Trophoblast cell (in vitro differentiated cells and primary cell): Measurements from ENCODE around the gene RASGRF1.
"Not testable (repeated sequence)": the region's sequence is repeated elsewhere in the genome, so short reads cannot be mapped to it uniquely, and the experiment has no call there.

Experiments
- DNase-seq, 2 donors: peaks; one replicate each; pipeline ENCODE4 v3.0.0-alpha.2; 2016
- H2AFZ ChIP-seq: 2 replicates; pipeline ENCODE4 v1.6.1; 2013; ENCODE audit warnings: low read length, moderate library complexity, mild to moderate bottlenecking; ENCODE audit not compliant: insufficient read depth, poor library complexity
- H2AK5ac ChIP-seq: 2 replicates; pipeline ENCODE4 v1.6.1; 2013; ENCODE audit warnings: mild to moderate bottlenecking, low read length
- H2BK120ac ChIP-seq: 2 replicates; pipeline ENCODE4 v1.6.1; 2013; ENCODE audit warnings: low read length, mild to moderate bottlenecking, moderate library complexity; ENCODE audit not compliant: insufficient read depth, poor library complexity
- H2BK12ac ChIP-seq: 2 replicates; pipeline ENCODE4 v1.6.1; 2013; ENCODE audit warnings: mild to moderate bottlenecking, low read length, moderate library complexity
- H2BK5ac ChIP-seq: 2 replicates; pipeline ENCODE4 v1.6.1; 2013; ENCODE audit warnings: low read length, low read depth, moderate library complexity, mild to moderate bottlenecking; ENCODE audit not compliant: poor library complexity
- H3K14ac ChIP-seq: 2 replicates; pipeline ENCODE4 v1.6.1; 2013; ENCODE audit warnings: mild to moderate bottlenecking, low read length
- H3K18ac ChIP-seq: 2 replicates; pipeline ENCODE4 v1.6.1; 2013; ENCODE audit warnings: mild to moderate bottlenecking, low read length
- H3K23ac ChIP-seq: 2 replicates; pipeline ENCODE4 v1.6.1; 2013; ENCODE audit warnings: low read length
- H3K27ac ChIP-seq: 2 replicates; pipeline ENCODE4 v1.5.1; 2013; ENCODE audit warnings: low read depth, mild to moderate bottlenecking, inconsistent platforms, low read length, moderate library complexity
- H3K27me3 ChIP-seq: 2 replicates; pipeline ENCODE4 v1.6.1; 2013; ENCODE audit warnings: inconsistent platforms, mild to moderate bottlenecking, low read length, moderate library complexity; ENCODE audit not compliant: insufficient read depth
- H3K36me3 ChIP-seq, 2 experiments: 1 replicate in 1 of 2; 2 replicates in 1 of 2; pipeline ENCODE4 v1.6.1; 2013; ENCODE audit warnings: low read length in 2 of 2, mild to moderate bottlenecking in 2 of 2, moderate library complexity in 1 of 2; ENCODE audit not compliant: insufficient read depth in 2 of 2, control insufficient read depth in 1 of 2
- H3K4ac ChIP-seq: 2 replicates; pipeline ENCODE4 v1.6.1; 2013; ENCODE audit warnings: low read depth, mild to moderate bottlenecking, low read length, moderate library complexity
- H3K4me1 ChIP-seq, 2 experiments: 1 replicate in 1 of 2; 2 replicates in 1 of 2; pipeline ENCODE4 v1.6.1; 2013; ENCODE audit warnings: low read length in 2 of 2, mild to moderate bottlenecking in 2 of 2, moderate library complexity in 1 of 2; ENCODE audit not compliant: insufficient read depth in 2 of 2, control insufficient read depth in 1 of 2
- H3K4me2 ChIP-seq: 2 replicates; pipeline ENCODE4 v1.6.1; 2013; ENCODE audit warnings: inconsistent platforms, mild to moderate bottlenecking, low read length, moderate library complexity
- H3K4me3 ChIP-seq: 2 replicates; pipeline ENCODE4 v1.5.1; 2013; ENCODE audit warnings: mild to moderate bottlenecking, low read depth, low read length, inconsistent platforms
- H3K79me1 ChIP-seq: one replicate; pipeline ENCODE4 v1.6.1; 2013; ENCODE audit warnings: low read length
- H3K79me2 ChIP-seq: 2 replicates; pipeline ENCODE4 v1.6.1; 2013; ENCODE audit warnings: low read length, mild to moderate bottlenecking; ENCODE audit not compliant: control insufficient read depth, insufficient read depth, poor library complexity
- H3K9ac ChIP-seq: 2 replicates; pipeline ENCODE4 v1.6.1; 2013; ENCODE audit warnings: mild to moderate bottlenecking, low read length
- H3K9me3 ChIP-seq: 2 replicates; pipeline ENCODE4 v1.6.1; 2013; ENCODE audit warnings: low read depth, mild to moderate bottlenecking, control low read depth, inconsistent platforms, low read length; ENCODE audit not compliant: insufficient read depth
- H4K12ac ChIP-seq: 2 replicates; pipeline ENCODE4 v1.6.1; 2013; ENCODE audit warnings: low read depth, mild to moderate bottlenecking, low read length, moderate library complexity
- H4K8ac ChIP-seq: 2 replicates; pipeline ENCODE4 v1.6.1; 2013; ENCODE audit warnings: low read depth, mild to moderate bottlenecking, low read length, moderate library complexity
- H4K91ac ChIP-seq: one replicate; pipeline ENCODE4 v1.6.1; 2013; ENCODE audit warnings: low read depth, mild to moderate bottlenecking, low read length, moderate library complexity
- WGBS: extraction: QIAGEN DNeasy Blood & Tissue Kit; methylation state at CpG from one replicate; pipeline ENCODE4 v1.1.7; 2013; ENCODE audit warnings: missing lambda C conversion rate; ENCODE audit not compliant: insufficient read length, insufficient coverage; ENCODE audit errors: extremely low coverage; 5-methylcytosine and 5-hydroxymethylcytosine counted together

RASGRF1 gene

GRCh38 chr15:78996894-78997275 is 93.7 kb downstream of the RASGRF1 start:
- peaks cover 0 to 3% of the 10 kb centered on the region in 2 experiments for H3K36me3 ChIP-seq
- H3K27ac ChIP-seq: peak overlapping the region; percentile 62
- WGBS: no CpG with 5 or more reads among the region's 6 CpGs

GRCh38 chr15:78995921-78996893 is 94.4 kb downstream of the RASGRF1 start:
- H2AK5ac ChIP-seq: peak overlapping the region; percentile 3
- no peak overlapping the region for H2AFZ ChIP-seq
- no peak overlapping the region for H3K4ac ChIP-seq
- H3K23ac ChIP-seq: no peak overlapping the region
- no CpG with 5 or more reads among the region's 22 CpGs for WGBS
- H4K12ac ChIP-seq: no peak overlapping the region
- H2BK12ac ChIP-seq: peak overlapping the region; percentile 78
- peaks cover 12% of the 10 kb centered on the region for H3K9me3 ChIP-seq
- peak overlapping the region; percentile 54 for H2BK5ac ChIP-seq
- DNase-seq: no peak
- peaks cover 21 to 26% of the 10 kb centered on the region in 2 experiments for H3K4me1 ChIP-seq
- H4K91ac ChIP-seq: peak overlapping the region; percentile 59
- H3K27me3 ChIP-seq: no peaks in the 10 kb centered on the region
- peak overlapping the region; percentile 13 for H3K14ac ChIP-seq
- peak overlapping the region; percentile 37 for H2BK120ac ChIP-seq
- no peaks in the 10 kb centered on the region for H3K79me2 ChIP-seq
- H3K18ac ChIP-seq: peak overlapping the region; percentile 10
- peak overlapping the region; percentile 62 for H3K27ac ChIP-seq
- H3K4me3 ChIP-seq: no peak overlapping the region
- H3K9ac ChIP-seq: no peak overlapping the region
- peak overlapping the region; percentile 10 for H4K8ac ChIP-seq
- peaks cover under 1 to 3% of the 10 kb centered on the region in 2 experiments for H3K36me3 ChIP-seq
- no peak overlapping the region for H3K4me2 ChIP-seq
- peaks cover 12% of the 10 kb centered on the region for H3K79me1 ChIP-seq

More at GRCh38 chr15:78996894-78997275, 93.7 kb downstream of the RASGRF1 start:
- Histone ChIP-seq H2AFZ (no peak overlapping the region), H3K23ac (no peak overlapping the region), H2BK12ac (peak overlapping the region; percentile 46), H4K12ac (no peak overlapping the region), H3K9ac (no peak overlapping the region), H3K4me1 (peaks cover 21 to 23% of the 10 kb centered on the region in 2 experiments), H3K79me1 (peaks cover 12% of the 10 kb centered on the region), H2BK120ac (peak overlapping the region; percentile 37), H3K27me3 (no peaks in the 10 kb centered on the region), H3K14ac (peak overlapping the region; percentile 13), H3K4ac (no peak overlapping the region), H2AK5ac (no peak overlapping the region), H4K8ac (peak overlapping the region; percentile 10), H3K9me3 (peaks cover 12% of the 10 kb centered on the region), H3K79me2 (no peaks in the 10 kb centered on the region), H3K4me3 (no peak overlapping the region), H3K18ac (no peak overlapping the region), H3K4me2 (no peak overlapping the region), H2BK5ac (peak overlapping the region; percentile 54), H4K91ac (peak overlapping the region; percentile 59)
- DNase-seq: peak; percentile 37 to 64

- H3K27me3 ChIP-seq: not testable (repeated sequence)
Measured at GRCh38 chr15:78995161-78995560, 95.4 kb downstream of the RASGRF1 start.

GRCh38 chr15:78993931-78994530 is 96.5 kb downstream of the RASGRF1 start:
- Histone ChIP-seq H3K36me3 (peaks cover 2 to 3% of the 10 kb centered on the region in 2 experiments), H3K18ac (no peak overlapping the region), H3K27me3 (no peaks in the 10 kb centered on the region), H3K23ac (no peak overlapping the region), H4K12ac (no peak overlapping the region), H3K9me3 (peaks cover 12% of the 10 kb centered on the region), H3K14ac (no peak overlapping the region), H3K27ac (no peak overlapping the region), H4K8ac (no peak overlapping the region), H3K79me2 (no peaks in the 10 kb centered on the region), H3K79me1 (peaks cover 14% of the 10 kb centered on the region), H3K4me3 (no peak overlapping the region), H4K91ac (peak overlapping the region; percentile 18), H2AFZ (no peak overlapping the region), H2BK5ac (no peak overlapping the region), H3K9ac (no peak overlapping the region), H3K4ac (no peak overlapping the region), H2BK120ac (no peak overlapping the region), H2BK12ac (peak overlapping the region; percentile 25), H3K4me2 (no peak overlapping the region), H2AK5ac (no peak overlapping the region), H3K4me1 (peaks cover 24 to 27% of the 10 kb centered on the region in 2 experiments)
- no CpG with 5 or more reads among the region's 10 CpGs for WGBS
- no peak for DNase-seq

More at GRCh38 chr15:78995161-78995560, 95.4 kb downstream of the RASGRF1 start:
- Histone ChIP-seq H3K79me1 (peaks cover 12% of the 10 kb centered on the region), H3K4me1 (peaks cover 21 to 26% of the 10 kb centered on the region in 2 experiments), H3K9me3 (peaks cover 12% of the 10 kb centered on the region), H4K91ac (peak overlapping the region; percentile 8)
- not testable (repeated sequence) for H3K4ac ChIP-seq, H3K4me3 ChIP-seq, H3K79me2 ChIP-seq, H3K36me3 ChIP-seq, H2BK5ac ChIP-seq, H4K12ac ChIP-seq, H3K27ac ChIP-seq, H3K4me2 ChIP-seq, H2BK12ac ChIP-seq, H3K14ac ChIP-seq, H2AFZ ChIP-seq, H3K18ac ChIP-seq, H3K9ac ChIP-seq, H3K23ac ChIP-seq, DNase-seq, H4K8ac ChIP-seq, H2AK5ac ChIP-seq, H2BK120ac ChIP-seq
- no CpG with 5 or more reads among the region's 6 CpGs for WGBS
